Upper lobe of right lung (tissue), 1 donor: ENCODE data around the gene HPCA. TPM values are rescaled to one million over a fixed set of nuclear protein-coding genes. Genes with fewer than 3 reads are reported as not detected.

Experiments used
- ATAC-seq: fragments of 200-7000 bp; cut with Tn5 transposase; one replicate; pipeline ENCODE4 v1.9.1; 2020; ENCODE audit warnings: mild to moderate bottlenecking, moderate library complexity
- DNase-seq: peaks from one replicate; pipeline ENCODE4 v3.0.0-alpha.2; 2020
- H3K27ac ChIP-seq: fragments of 200-600 bp; one replicate; pipeline ENCODE4 v1.8.0; 2022
- H3K27me3 ChIP-seq: fragments of 200-600 bp; one replicate; pipeline ENCODE4 v1.8.0; 2022; ENCODE audit warnings: mild to moderate bottlenecking
- H3K36me3 ChIP-seq: fragments of 200-600 bp; one replicate; pipeline ENCODE4 v1.8.0; 2022
- H3K4me1 ChIP-seq: fragments of 200-600 bp; one replicate; pipeline ENCODE4 v1.8.0; 2022
- H3K4me3 ChIP-seq: fragments of 200-600 bp; one replicate; pipeline ENCODE4 v1.8.0; 2022; ENCODE audit warnings: mild to moderate bottlenecking
- H3K9me3 ChIP-seq: fragments of 200-600 bp; one replicate; pipeline ENCODE4 v1.8.0; 2022
- CTCF ChIP-seq: fragments of 200-600 bp; IDR thresholded peaks from one replicate; pipeline ENCODE4 v1.8.0; 2022; ENCODE audit warnings: antibody characterized with exemption
- intact Hi-C: fragments of 100-400 bp; cut with DNase I; formaldehyde crosslinking; loops from one replicate; pipeline ENCODE4 v1.11.0; 2022
- total RNA-seq: library from RNA; stranded (reverse); fragmentation: NEBNext Ultra II Directional; extraction: Animal tissue kit (Norgen Biotek cat#: 25700); gene quantifications from one replicate; pipeline ENCODE4 v1.2.1, GENCODE V29; 2021
- donor health status: DM: no; HTN: yes; CAD: no; lungs with severe emphysema.

Gene HPCA
- total RNA-seq, 1 donor from 2014 or later = not detected

- intact Hi-C loops = no loop called here
- no peak for DNase-seq
- Histone ChIP-seq H3K27me3 (peaks cover 21% of the 10 kb centered on the region), H3K27ac (no peak overlapping the region), H3K4me3 (peak overlapping the region; percentile 28), H3K36me3 (no peaks in the 10 kb centered on the region), H3K9me3 (no peaks in the 10 kb centered on the region), H3K4me1 (peaks cover 18% of the 10 kb centered on the region)
- ATAC-seq = peak; percentile 78
- TF ChIP-seq CTCF = no peak
These were observed 39.3 kb downstream of the HPCA start for GRCh38 chr1:32925403-32926162.

GRCh38 chr1:32926562-32926961 lies 40.3 kb downstream of the HPCA start:
- Histone ChIP-seq H3K4me1 (peaks cover 18% of the 10 kb centered on the region), H3K36me3 (no peaks in the 10 kb centered on the region), H3K27ac (no peak overlapping the region), H3K4me3 (no peak overlapping the region), H3K9me3 (no peaks in the 10 kb centered on the region), H3K27me3 (peaks cover 17% of the 10 kb centered on the region)
- intact Hi-C loops = no loop called here
- DNase-seq = no peak
- ATAC-seq = no peak
- no peak for TF ChIP-seq CTCF

- Histone ChIP-seq H3K4me3 (no peak overlapping the region), H3K27me3 (peaks cover 17% of the 10 kb centered on the region)
- intact Hi-C loops = no loop called here
These were observed 41.1 kb downstream of the HPCA start for GRCh38 chr1:32927441-32927840.

GRCh38 chr1:32928285-32928684 lies 42.0 kb downstream of the HPCA start:
- Histone ChIP-seq H3K36me3 (no peaks in the 10 kb centered on the region), H3K4me3 (no peak overlapping the region), H3K27me3 (peaks cover 14% of the 10 kb centered on the region), H3K4me1 (peaks cover 18% of the 10 kb centered on the region), H3K27ac (no peak overlapping the region), H3K9me3 (no peaks in the 10 kb centered on the region)
- ATAC-seq = no peak
- TF ChIP-seq CTCF = no peak
- DNase-seq = no peak
- intact Hi-C loops = no loop called here

More at GRCh38 chr1:32927441-32927840, 41.1 kb downstream of the HPCA start:
- no peak for TF ChIP-seq CTCF
- Histone ChIP-seq H3K27ac (no peak overlapping the region), H3K36me3 (no peaks in the 10 kb centered on the region), H3K4me1 (peaks cover 18% of the 10 kb centered on the region), H3K9me3 (no peaks in the 10 kb centered on the region)
- DNase-seq = no peak
- ATAC-seq = no peak

GRCh38 chr1:32928715-32929114 lies 42.4 kb downstream of the HPCA start:
- H3K27ac ChIP-seq = no peak overlapping the region
- H3K9me3 ChIP-seq = no peaks in the 10 kb centered on the region
- no peaks in the 10 kb centered on the region for H3K36me3 ChIP-seq
- no peak for TF ChIP-seq CTCF
- DNase-seq (no peak), ATAC-seq (no peak)
- intact Hi-C loops = no loop called here
- peaks cover 11% of the 10 kb centered on the region for H3K27me3 ChIP-seq
- peaks cover 22% of the 10 kb centered on the region for H3K4me1 ChIP-seq
- H3K4me3 ChIP-seq = no peak overlapping the region

GRCh38 chr1:32929366-32929765 lies 43.1 kb downstream of the HPCA start:
- H3K27me3 ChIP-seq = peaks cover 7% of the 10 kb centered on the region
- H3K36me3 ChIP-seq = no peaks in the 10 kb centered on the region
- intact Hi-C loops = no loop called here
- peaks cover 24% of the 10 kb centered on the region for H3K4me1 ChIP-seq
- no peak overlapping the region for H3K27ac ChIP-seq
- H3K9me3 ChIP-seq = no peaks in the 10 kb centered on the region
- DNase-seq = no peak
- TF ChIP-seq CTCF = no peak
- no peak overlapping the region for H3K4me3 ChIP-seq
- no peak for ATAC-seq
